ENCODE measurements around the gene RAX2. TPM values are rescaled to one million over a fixed set of nuclear protein-coding genes. Genes with fewer than 3 reads are reported as not detected.

The RAX2 gene
- total and polyA plus RNA-seq, 4 donors, result 0.01 TPM; not detected in 3

GRCh38 chr19:3773814-3774515, 1.9 kb upstream of the RAX2 start:
- no peaks in the 10 kb centered on the region for H3K36me3 ChIP-seq (ENCODE audit: control insufficient read depth in 4 of 4, insufficient read depth in 4 of 4, low read length in 4 of 4)
- TF ChIP-seq CTCF (IDR thresholded peaks at IDR 0.05; ENCODE audit: control extremely low read depth, extremely low read depth), result no peak
- no peak overlapping the region for H3K4me3 ChIP-seq
- H3K27ac ChIP-seq (ENCODE audit: low read depth in 1 of 2, low read length in 1 of 2), result no peak overlapping the region
- no peak overlapping the region for H3K9ac ChIP-seq (ENCODE audit: insufficient read depth in 1 of 2, low read length in 2 of 2)
- no peaks in the 10 kb centered on the region for H3K4me1 ChIP-seq (ENCODE audit: control insufficient read depth in 5 of 5, insufficient read depth in 5 of 5, low read length in 5 of 5)
- 81 to 87% methylated on average over 12 of the region's 12 CpGs for WGBS, 2 donors
- H3K27me3 ChIP-seq (ENCODE audit: control insufficient read depth in 3 of 3, insufficient read depth in 3 of 3, low read length in 2 of 3), result no peaks in the 10 kb centered on the region
- no peaks in the 10 kb centered on the region for H3K9me3 ChIP-seq (ENCODE audit: control insufficient read depth in 4 of 4, insufficient read depth in 3 of 4, low read length in 3 of 4)
- ATAC-seq (ENCODE audit: insufficient read depth, low FRiP score), result no peak
- DNase-seq, result no peak

GRCh38 chr19:3771000-3771905, 775 bp downstream of the RAX2 start:
- 84 to 87% methylated on average over 33 to 35 of the region's 35 CpGs for WGBS, 2 donors
- no peak overlapping the region for H3K4me3 ChIP-seq
- no peaks in the 10 kb centered on the region for H3K9me3 ChIP-seq (ENCODE audit: control insufficient read depth in 4 of 4, insufficient read depth in 3 of 4, low read length in 3 of 4)
- no peak overlapping the region for H3K27ac ChIP-seq (ENCODE audit: low read depth in 1 of 2, low read length in 1 of 2)
- peaks cover 0 to 25% (median 0%) of the 10 kb centered on the region in 4 donors for H3K36me3 ChIP-seq (ENCODE audit: control insufficient read depth in 4 of 4, insufficient read depth in 4 of 4, low read length in 4 of 4)
- H3K27me3 ChIP-seq (ENCODE audit: control insufficient read depth in 3 of 3, insufficient read depth in 3 of 3, low read length in 2 of 3), result no peaks in the 10 kb centered on the region
- H3K4me1 ChIP-seq (ENCODE audit: control insufficient read depth in 5 of 5, insufficient read depth in 5 of 5, low read length in 5 of 5), result no peaks in the 10 kb centered on the region
- ATAC-seq (ENCODE audit: insufficient read depth, low FRiP score) (no peak), DNase-seq (no peak)
- no peak overlapping the region for H3K9ac ChIP-seq (ENCODE audit: insufficient read depth in 1 of 2, low read length in 2 of 2)
- TF ChIP-seq CTCF (IDR thresholded peaks at IDR 0.05; ENCODE audit: control extremely low read depth, extremely low read depth), result no peak

- H3K9ac ChIP-seq (ENCODE audit: insufficient read depth in 1 of 2, low read length in 2 of 2), result no peak overlapping the region
- H3K36me3 ChIP-seq (ENCODE audit: control insufficient read depth in 4 of 4, insufficient read depth in 4 of 4, low read length in 4 of 4), result peaks cover 0 to 25% (median 0%) of the 10 kb centered on the region in 4 donors
- no peaks in the 10 kb centered on the region for H3K27me3 ChIP-seq (ENCODE audit: control insufficient read depth in 3 of 3, insufficient read depth in 3 of 3, low read length in 2 of 3)
- WGBS, 2 donors, result 84 to 85% methylated on average over 37 to 53 of the region's 53 CpGs
- DNase-seq (no peak), ATAC-seq (ENCODE audit: insufficient read depth, low FRiP score) (no peak)
- TF ChIP-seq CTCF (IDR thresholded peaks at IDR 0.05; ENCODE audit: control extremely low read depth, extremely low read depth), result no peak
- no peak overlapping the region for H3K27ac ChIP-seq (ENCODE audit: low read depth in 1 of 2, low read length in 1 of 2)
- no peak overlapping the region for H3K4me3 ChIP-seq
- H3K4me1 ChIP-seq (ENCODE audit: control insufficient read depth in 5 of 5, insufficient read depth in 5 of 5, low read length in 5 of 5), result no peaks in the 10 kb centered on the region
- H3K9me3 ChIP-seq (ENCODE audit: control insufficient read depth in 4 of 4, insufficient read depth in 3 of 4, low read length in 3 of 4), result no peaks in the 10 kb centered on the region
These were observed 1.7 kb downstream of the RAX2 start for GRCh38 chr19:3770136-3770999.

All from lung (tissue), 12 donors.